Panc1 (cell line): ENCODE data around the gene ANO6. TPM values are rescaled to one million over a fixed set of nuclear protein-coding genes. Genes with fewer than 3 reads are reported as not detected.

Source experiments
- ATAC-seq: fragments of 200-7000 bp; cut with Tn5 transposase; 2 replicates; pipeline ENCODE4 v1.9.1; 2020; ENCODE audit warnings: mild to moderate bottlenecking, moderate library complexity
- BruUV-seq: library from RNA; stranded (reverse); fragments of 400-500 nt; replicated peaks from 2 replicates; lab custom pipeline; 2021; lab: Mats Ljungman, UMichigan
- CTCF ChIA-PET: fragments of 300-600 bp; sonication (Branson Sonifier 250); formaldehyde crosslinking; loops from one replicate; lab custom pipeline; 2022; ENCODE audit warnings: antibody characterized with exemption; lab: Charles Lee
- POLR2A ChIA-PET: fragments of 300-600 bp; sonication (Branson Sonifier 250); formaldehyde crosslinking; loops from one replicate; lab custom pipeline; 2022; ENCODE audit warnings: antibody characterized with exemption; lab: Charles Lee
- DNase-seq: peaks from one replicate; pipeline ENCODE4 v3.0.0-alpha.2; 2010; ENCODE audit warnings: low read depth, low spot score
- H3K27ac ChIP-seq: 2 replicates; pipeline ENCODE4 v1.5.1; 2011; ENCODE audit warnings: mild to moderate bottlenecking, low read length, inconsistent platforms
- H3K27me3 ChIP-seq: fragments of 200-500 bp; sonication (Bioruptor generic); 2 replicates; pipeline ENCODE4 v1.6.0; 2014; ENCODE audit warnings: low read length, inconsistent platforms; ENCODE audit not compliant: control insufficient read depth, insufficient read depth
- H3K36me3 ChIP-seq: fragments of 200-500 bp; sonication (Bioruptor generic); 2 replicates; pipeline ENCODE4 v1.5.1; 2014; ENCODE audit warnings: inconsistent platforms, mild to moderate bottlenecking, low read length, moderate library complexity; ENCODE audit not compliant: control insufficient read depth, insufficient read depth
- H3K4me1 ChIP-seq: 2 replicates; pipeline ENCODE4 v1.5.1; 2011; ENCODE audit warnings: inconsistent platforms, mild to moderate bottlenecking, low read length, moderate library complexity; ENCODE audit not compliant: control insufficient read depth, insufficient read depth
- H3K4me3 ChIP-seq, 2 experiments: 2 replicates each; pipeline ENCODE4 v1.5.1; 2011 to 2012; ENCODE audit warnings: low read depth in 2 of 2, low read length in 2 of 2, mild to moderate bottlenecking in 2 of 2, inconsistent platforms in 1 of 2, moderate library complexity in 1 of 2
- H3K9me3 ChIP-seq: fragments of 200-500 bp; sonication (Bioruptor generic); 2 replicates; pipeline ENCODE4 v1.5.1; 2014; ENCODE audit warnings: low read depth, mild to moderate bottlenecking, inconsistent platforms, low read length, moderate library complexity; ENCODE audit not compliant: control insufficient read depth, insufficient read depth
- POLR2AphosphoS5 ChIP-seq: IDR thresholded peaks from 2 replicates; pipeline ENCODE4 v1.6.1; 2012; ENCODE audit warnings: mild to moderate bottlenecking, low read depth, low read length, moderate library complexity
- SIN3A ChIP-seq: IDR thresholded peaks from 2 replicates; pipeline ENCODE4 v1.6.1; 2012; ENCODE audit warnings: low read depth, mild to moderate bottlenecking, low read length, moderate library complexity, borderline replicate concordance; ENCODE audit not compliant: insufficient read depth
- TCF7L2 ChIP-seq: IDR thresholded peaks from 2 replicates; pipeline ENCODE4 v1.6.1; 2011; ENCODE audit warnings: mild to moderate bottlenecking, low read depth, low read length, inconsistent platforms
- in situ Hi-C: cut with HindIII; loops from 2 replicates; pipeline ENCODE4 v1.10.0; 2016; ENCODE audit warnings: low sequenced_read_pairs, low pct_unique_long_range_greater_than_20kb
- intact Hi-C: fragments of 100-400 bp; cut with micrococcal nuclease; formaldehyde crosslinking; loops from one replicate; pipeline ENCODE4 v1.10.0; 2022; ENCODE audit not compliant: unreplicated experiment
- total RNA-seq: library from RNA; stranded (reverse); gene quantifications from one replicate; pipeline ENCODE4 v1.2.1, GENCODE V29; 2021; ENCODE audit not compliant: unreplicated experiment
- TF ChIP-seq, protein P1 (sequence below), 2 experiments: IDR thresholded peaks; 2 replicates each; pipeline ENCODE4 v1.6.1; 2011 to 2012; ENCODE audit warnings: low read depth in 2 of 2, control low read depth in 1 of 2, low read length in 1 of 2, mild to moderate bottlenecking in 1 of 2, moderate library complexity in 1 of 2; ENCODE audit not compliant: insufficient read depth in 1 of 2
- TF ChIP-seq, protein P2 (sequence below): fragments of 450-650 bp; IDR thresholded peaks from 2 replicates; pipeline ENCODE4 v1.5.1; 2017; ENCODE audit warnings: mild to moderate bottlenecking

The ANO6 gene
- total RNA-seq, 1 experiment from 2014 or later, result 120 TPM

DNA sequence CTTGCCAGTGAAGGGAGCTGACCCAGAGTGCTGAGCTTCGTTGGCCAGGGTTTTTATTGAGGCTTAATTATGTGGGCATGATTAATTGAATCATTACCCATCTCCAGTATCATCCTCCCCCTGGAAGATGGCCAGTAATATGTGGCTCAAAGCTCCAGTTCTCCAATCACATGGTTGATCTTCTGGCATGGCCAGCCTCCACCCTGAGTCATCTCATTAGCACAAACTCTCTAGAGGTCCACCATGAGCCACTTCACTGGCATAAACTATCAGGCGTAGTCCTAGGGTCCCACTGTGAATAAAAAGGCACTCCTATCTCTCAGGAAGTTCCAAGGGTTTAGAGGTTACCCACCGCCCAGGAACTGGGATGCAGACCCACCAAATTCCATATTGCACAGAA is 135.0 kb downstream of the ANO6 start:
- H3K27ac ChIP-seq, result no peak overlapping the region
- DNase-seq, result no peak
- H3K27me3 ChIP-seq, result no peaks in the 10 kb centered on the region
- no peak overlapping the region for H3K4me3 ChIP-seq
- no peaks in the 10 kb centered on the region for H3K9me3 ChIP-seq
- H3K4me1 ChIP-seq, result peaks cover 13% of the 10 kb centered on the region
- peaks cover 37% of the 10 kb centered on the region for H3K36me3 ChIP-seq
- no peak for TF ChIP-seq POLR2AphosphoS5
- TF ChIP-seq, protein P1, sequence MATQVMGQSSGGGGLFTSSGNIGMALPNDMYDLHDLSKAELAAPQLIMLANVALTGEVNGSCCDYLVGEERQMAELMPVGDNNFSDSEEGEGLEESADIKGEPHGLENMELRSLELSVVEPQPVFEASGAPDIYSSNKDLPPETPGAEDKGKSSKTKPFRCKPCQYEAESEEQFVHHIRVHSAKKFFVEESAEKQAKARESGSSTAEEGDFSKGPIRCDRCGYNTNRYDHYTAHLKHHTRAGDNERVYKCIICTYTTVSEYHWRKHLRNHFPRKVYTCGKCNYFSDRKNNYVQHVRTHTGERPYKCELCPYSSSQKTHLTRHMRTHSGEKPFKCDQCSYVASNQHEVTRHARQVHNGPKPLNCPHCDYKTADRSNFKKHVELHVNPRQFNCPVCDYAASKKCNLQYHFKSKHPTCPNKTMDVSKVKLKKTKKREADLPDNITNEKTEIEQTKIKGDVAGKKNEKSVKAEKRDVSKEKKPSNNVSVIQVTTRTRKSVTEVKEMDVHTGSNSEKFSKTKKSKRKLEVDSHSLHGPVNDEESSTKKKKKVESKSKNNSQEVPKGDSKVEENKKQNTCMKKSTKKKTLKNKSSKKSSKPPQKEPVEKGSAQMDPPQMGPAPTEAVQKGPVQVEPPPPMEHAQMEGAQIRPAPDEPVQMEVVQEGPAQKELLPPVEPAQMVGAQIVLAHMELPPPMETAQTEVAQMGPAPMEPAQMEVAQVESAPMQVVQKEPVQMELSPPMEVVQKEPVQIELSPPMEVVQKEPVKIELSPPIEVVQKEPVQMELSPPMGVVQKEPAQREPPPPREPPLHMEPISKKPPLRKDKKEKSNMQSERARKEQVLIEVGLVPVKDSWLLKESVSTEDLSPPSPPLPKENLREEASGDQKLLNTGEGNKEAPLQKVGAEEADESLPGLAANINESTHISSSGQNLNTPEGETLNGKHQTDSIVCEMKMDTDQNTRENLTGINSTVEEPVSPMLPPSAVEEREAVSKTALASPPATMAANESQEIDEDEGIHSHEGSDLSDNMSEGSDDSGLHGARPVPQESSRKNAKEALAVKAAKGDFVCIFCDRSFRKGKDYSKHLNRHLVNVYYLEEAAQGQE (IDR thresholded peaks at IDR 0.05; ENCODE audit: insufficient read depth in 1 of 2, low read depth in 2 of 2, low read length in 1 of 2), result no peak
- TF ChIP-seq, protein P2, sequence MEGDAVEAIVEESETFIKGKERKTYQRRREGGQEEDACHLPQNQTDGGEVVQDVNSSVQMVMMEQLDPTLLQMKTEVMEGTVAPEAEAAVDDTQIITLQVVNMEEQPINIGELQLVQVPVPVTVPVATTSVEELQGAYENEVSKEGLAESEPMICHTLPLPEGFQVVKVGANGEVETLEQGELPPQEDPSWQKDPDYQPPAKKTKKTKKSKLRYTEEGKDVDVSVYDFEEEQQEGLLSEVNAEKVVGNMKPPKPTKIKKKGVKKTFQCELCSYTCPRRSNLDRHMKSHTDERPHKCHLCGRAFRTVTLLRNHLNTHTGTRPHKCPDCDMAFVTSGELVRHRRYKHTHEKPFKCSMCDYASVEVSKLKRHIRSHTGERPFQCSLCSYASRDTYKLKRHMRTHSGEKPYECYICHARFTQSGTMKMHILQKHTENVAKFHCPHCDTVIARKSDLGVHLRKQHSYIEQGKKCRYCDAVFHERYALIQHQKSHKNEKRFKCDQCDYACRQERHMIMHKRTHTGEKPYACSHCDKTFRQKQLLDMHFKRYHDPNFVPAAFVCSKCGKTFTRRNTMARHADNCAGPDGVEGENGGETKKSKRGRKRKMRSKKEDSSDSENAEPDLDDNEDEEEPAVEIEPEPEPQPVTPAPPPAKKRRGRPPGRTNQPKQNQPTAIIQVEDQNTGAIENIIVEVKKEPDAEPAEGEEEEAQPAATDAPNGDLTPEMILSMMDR, result no peak
- TF ChIP-seq SIN3A, result no peak
- no peak for TF ChIP-seq TCF7L2
- in situ Hi-C loops, result no loop called here
- BruUV-seq, result no TSS peak
- POLR2A ChIA-PET, result no interaction called here
- CTCF ChIA-PET, result no interaction called here
- ATAC-seq, result no peak
- intact Hi-C loops, result no loop called here

DNA sequence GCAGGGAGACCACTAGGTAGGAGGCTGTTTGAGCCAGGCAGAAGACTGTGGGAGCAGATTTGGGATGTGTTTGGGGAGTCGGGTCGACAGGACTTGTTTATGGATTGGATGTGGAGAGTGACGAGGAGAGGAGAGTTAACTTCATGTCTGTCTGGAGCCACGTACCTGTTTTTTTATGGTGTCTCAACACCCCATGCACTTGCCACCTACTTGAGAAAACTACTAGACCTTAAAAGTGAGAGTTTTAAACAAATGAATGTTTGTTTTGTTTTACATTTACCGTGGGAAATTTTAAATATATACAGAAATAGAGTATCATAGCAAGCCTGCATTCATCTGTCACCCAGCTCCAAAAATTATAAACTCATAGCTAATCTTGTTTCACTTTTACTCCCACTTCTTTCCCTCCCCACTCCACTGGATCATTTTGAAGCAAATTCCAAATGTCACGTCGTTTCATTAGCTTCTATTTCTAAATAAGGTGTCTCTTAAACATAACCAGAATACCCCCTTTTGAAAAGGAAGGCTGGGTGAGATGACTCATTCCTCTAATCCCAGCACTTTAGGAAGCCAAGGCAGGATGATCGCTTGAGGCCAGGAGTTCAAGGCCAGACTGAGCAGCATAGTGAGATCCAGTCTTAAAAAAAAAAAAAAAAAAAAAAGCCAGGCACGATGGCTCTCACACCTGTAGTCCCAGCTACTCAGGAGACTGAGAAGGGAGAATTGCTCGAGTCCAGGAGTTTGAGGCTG is 136.2 kb downstream of the ANO6 start:
- in situ Hi-C loops (no loop called here), intact Hi-C loops (no loop called here)
- Histone ChIP-seq H3K36me3 (peaks cover 35% of the 10 kb centered on the region), H3K27ac (no peak overlapping the region), H3K27me3 (no peaks in the 10 kb centered on the region), H3K9me3 (no peaks in the 10 kb centered on the region), H3K4me3 (no peak overlapping the region), H3K4me1 (peaks cover 15% of the 10 kb centered on the region)
- ATAC-seq, result no peak
- CTCF ChIA-PET, result interaction anchor here (0.5 kb wide), 1 partner anchor 134 kb away, joined by 13 read pairs; no protein-coding TSS in a partner anchor
- no peak for DNase-seq
- no TSS peak for BruUV-seq
- TF ChIP-seq POLR2AphosphoS5, result no peak
- TF ChIP-seq SIN3A, result no peak
- TF ChIP-seq, protein P2, result no peak
- TF ChIP-seq, protein P1 (IDR thresholded peaks at IDR 0.05; ENCODE audit: insufficient read depth in 1 of 2, low read depth in 2 of 2, low read length in 1 of 2), result no peak
- POLR2A ChIA-PET, result interaction anchor here (0.6 kb wide), 1 partner anchor 1098 kb away, joined by 3 read pairs; no protein-coding TSS in a partner anchor
